GM18511 (cell line): ENCODE results near the gene NXN.
"Not testable (repeated sequence)": the region's sequence is repeated elsewhere in the genome, so short reads cannot be mapped to it uniquely, and the experiment has no call there.

ENCODE experiments used
- ATAC-seq: cut with Tn5 transposase; IDR thresholded peaks from one replicate; pipeline ENCODE4 v1.9.1; 2021; ENCODE audit warnings: mild to moderate bottlenecking, moderate library complexity; ENCODE audit not compliant: unreplicated experiment

NXN gene

GRCh38 chr17:867896-868489 lies 111.6 kb downstream of the NXN start:
- no peak for ATAC-seq

- not testable (repeated sequence) for ATAC-seq
Measured at GRCh38 chr17:867238-867637, 112.3 kb downstream of the NXN start.

DNA sequence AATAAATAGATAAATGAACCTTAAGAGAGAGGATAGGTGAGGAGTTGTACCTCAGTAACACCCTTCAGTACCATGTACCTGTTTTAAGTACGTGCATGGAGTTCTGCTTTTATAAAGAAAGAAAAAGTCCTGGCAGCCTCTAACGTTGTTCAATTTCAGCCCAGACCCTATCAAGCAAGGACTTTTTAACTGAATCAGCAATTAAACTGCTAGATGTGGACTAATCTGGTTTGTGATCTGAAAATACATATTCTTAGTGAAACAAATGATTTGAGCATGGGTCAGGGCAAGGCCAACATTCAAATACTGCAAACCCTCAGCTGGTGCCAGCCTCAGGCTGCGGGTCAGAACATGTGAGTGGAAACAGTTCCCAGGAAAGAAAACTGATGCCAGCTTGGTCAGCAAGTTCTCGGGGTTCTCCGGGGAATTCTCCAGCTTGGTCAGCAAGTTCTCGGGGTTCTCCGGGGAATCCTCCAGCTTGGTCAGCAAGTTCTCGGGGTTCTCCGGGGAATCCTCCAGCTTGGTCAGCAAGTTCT lies 112.9 kb downstream of the NXN start:
- ATAC-seq: no peak

DNA sequence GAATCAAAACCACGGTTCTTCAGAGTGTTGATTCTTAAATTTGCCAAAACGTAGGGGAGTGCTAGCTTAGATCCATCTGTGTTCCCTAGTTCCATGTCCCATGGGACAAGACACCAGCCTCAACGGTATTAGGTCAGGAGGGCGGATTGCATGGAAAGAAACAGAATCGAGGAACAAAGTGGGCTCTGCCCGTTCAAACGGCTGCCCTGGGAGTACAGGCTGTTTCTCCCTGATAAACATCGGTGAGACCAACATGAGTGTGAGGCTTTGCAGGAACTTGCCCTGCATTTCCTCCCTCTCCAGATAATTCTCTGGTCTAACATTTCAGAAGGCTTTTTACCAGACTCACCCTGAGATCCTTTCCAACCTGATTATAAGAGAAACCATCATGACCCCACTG lies 115.3 kb downstream of the NXN start:
- no peak for ATAC-seq

DNA sequence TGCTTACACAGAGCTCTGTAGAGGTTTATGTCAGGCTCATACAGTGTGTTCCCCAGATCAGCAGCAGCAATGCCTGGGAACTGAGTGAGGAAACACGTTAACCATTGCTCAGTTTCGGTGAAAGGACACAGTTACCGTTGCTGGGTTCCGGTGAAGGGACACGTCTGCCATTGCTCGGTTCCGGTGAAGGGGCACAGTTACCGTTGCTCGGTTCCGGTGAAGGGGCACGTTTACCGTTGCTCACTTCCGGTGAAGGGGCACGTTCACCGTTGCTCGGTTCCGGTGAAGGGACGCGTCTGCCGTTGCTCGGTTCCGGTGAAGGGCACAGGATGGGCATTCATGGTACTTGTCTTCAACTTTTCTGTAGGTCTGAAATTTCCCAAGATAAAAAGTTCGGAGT lies 115.7 kb downstream of the NXN start:
- ATAC-seq: no peak

DNA sequence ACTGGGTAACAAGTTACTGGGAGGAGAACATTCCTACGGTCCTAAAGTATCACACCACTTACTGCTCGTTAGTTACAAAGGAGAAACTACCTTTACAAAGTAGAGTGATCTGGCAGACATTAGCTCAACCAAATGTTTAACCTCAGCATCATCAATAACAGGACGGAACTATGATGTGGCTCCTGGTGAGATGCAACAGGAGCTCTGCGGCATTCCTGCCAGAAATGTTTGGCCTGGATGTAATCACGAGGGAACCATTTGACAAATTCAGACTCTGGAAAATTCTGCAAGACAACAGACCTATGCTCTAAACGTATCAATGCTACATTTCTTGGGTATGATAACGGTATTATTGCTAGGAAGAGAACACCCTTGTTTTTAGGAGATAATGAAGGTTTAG lies 117.0 kb downstream of the NXN start:
- no peak for ATAC-seq

- no peak for ATAC-seq
Measured at GRCh38 chr17:861364-861763, 118.2 kb downstream of the NXN start.

DNA sequence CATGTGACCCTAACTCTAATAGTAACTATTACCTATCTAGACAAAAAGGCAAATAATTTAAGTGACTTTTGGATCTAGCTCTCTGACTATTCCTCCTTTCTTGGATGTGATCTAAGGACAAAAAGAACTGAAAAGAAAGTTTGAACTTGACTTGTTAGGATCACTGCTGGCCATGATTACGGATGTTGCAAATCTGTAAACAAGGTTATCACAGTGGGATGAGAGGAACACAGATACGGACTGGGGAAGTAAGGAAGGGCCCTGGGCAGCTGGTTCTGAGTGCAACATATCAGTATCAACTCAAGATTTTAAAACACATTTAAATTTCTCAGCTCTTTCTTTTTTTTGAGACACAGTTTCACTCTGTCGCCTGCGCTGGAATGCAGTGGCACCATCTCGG lies 118.8 kb downstream of the NXN start:
- no peak for ATAC-seq

- no peak for ATAC-seq
Measured at GRCh38 chr17:859824-860195, 119.8 kb downstream of the NXN start.

GRCh38 chr17:859061-859823 lies 120.3 kb downstream of the NXN start:
- ATAC-seq: no peak

DNA sequence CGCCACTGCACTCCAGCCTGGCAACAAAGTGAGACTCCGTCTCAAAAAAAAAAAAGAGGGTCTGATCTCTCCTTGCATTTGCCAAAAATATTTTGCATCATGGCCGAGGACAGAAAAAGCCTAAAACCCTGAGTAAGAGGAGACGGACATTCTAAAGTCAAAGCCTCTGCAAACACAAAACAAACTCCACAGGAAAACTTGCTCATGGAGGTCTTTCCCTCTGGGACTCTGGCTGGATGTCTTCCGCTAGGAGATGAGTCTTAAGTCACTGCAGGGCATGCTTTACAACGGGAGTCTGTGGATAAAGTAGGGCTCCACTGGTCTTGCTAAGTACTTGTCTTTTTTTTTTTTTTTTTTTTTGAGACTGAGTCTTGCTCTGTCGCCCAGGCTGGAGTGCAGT lies 123.4 kb downstream of the NXN start:
- no peak for ATAC-seq

DNA sequence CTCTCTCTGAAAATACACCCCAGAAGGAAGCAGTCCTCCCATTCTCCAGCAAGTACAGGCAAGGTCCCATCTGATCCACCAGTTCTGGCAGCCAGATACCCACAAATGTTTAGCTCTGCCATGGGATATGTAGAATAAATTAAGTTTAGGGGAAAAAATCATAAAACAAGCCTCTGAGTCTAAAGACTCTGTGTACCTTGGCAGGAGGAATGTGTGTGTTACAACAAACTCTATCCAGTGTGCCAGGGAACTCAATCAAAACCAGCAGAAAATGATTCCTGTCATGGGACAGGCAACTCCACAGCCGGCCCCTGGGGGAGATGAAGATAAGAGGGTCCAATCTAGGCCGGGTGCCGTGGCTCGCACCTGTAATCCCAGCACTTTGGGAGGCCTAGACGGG lies 124.0 kb downstream of the NXN start:
- ATAC-seq: no peak

- ATAC-seq: not testable (repeated sequence)
Measured at GRCh38 chr17:852850-853249, 126.7 kb downstream of the NXN start.

DNA sequence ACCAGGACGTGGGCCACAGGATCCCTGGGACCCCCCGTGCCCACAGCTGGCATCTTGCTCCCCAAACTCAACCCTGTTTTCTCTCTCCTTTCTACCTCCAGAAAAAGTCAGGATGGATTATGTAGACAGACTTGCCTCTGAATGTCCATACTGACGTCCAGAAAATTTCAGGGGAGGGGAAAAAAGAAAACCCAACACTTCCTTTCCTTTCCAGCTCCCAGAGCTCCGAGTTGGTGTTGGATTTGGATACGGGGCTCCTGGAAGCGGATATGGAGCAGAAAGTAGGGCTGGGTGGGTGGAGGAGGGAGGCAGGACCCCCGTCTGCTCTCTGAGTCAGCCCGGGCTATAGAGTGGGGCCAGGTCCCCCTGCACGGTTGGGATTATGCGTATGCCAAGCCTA lies 127.2 kb downstream of the NXN start:
- no peak for ATAC-seq

- no peak for ATAC-seq
Measured at GRCh38 chr17:851924-852323, 127.7 kb downstream of the NXN start.

- no peak for ATAC-seq
Measured at GRCh38 chr17:850851-851763, 128.5 kb downstream of the NXN start.

DNA sequence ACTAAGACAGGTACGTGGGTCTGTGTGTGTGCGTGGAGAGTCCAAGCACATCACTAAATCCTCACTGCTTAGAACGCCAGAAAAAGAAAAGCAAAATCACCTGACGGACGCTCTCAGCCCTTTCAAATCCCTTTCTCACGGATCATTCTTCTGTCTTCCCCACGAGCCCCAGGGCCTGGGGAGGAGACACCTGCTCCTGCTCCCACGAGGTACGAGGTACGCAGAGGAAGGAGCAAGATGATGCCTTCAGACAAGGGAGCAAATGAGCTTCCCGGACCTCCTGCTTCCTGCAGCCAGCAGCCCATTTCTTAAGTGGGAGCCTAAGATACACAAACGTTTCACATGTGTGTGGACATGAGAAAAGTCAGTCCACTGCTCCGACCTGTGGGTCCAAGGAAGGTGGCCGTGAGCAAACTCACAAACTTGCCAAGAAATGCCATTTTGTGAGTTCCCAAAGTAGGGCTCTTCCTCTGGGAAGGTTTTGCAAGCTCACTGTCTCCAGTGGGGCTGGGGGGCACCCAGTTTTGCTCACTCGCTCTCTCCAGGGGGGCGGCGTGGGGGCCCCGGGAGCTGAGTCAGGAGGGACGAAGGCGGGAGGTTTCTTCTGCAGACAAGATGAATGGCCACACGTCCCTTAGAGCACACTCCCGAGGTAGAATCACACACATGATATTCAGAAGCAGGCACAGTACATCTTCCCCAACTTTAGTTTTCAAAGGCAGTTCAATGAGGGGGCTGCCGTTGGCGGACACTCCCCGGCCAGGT lies 129.3 kb downstream of the NXN start:
- ATAC-seq: no peak

DNA sequence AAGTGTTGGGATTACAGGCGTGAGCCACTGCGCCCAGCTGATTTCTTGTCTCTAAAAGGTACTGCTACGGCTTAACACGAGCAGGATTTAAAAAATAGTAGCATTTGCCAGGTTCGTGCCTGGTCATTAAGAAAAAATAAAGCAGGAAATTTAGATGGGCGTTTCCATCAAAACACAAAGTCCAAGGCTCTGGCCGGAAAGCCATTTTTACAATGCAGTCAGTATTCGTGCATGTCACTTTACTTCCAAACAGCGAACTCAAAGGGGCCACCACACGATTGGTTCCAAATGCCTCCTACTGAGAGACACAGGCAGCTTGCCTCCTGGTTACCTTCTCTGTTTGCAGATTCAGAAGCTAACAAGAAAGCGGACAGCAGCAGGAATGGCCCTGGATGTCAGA lies 131.2 kb downstream of the NXN start:
- no peak for ATAC-seq

DNA sequence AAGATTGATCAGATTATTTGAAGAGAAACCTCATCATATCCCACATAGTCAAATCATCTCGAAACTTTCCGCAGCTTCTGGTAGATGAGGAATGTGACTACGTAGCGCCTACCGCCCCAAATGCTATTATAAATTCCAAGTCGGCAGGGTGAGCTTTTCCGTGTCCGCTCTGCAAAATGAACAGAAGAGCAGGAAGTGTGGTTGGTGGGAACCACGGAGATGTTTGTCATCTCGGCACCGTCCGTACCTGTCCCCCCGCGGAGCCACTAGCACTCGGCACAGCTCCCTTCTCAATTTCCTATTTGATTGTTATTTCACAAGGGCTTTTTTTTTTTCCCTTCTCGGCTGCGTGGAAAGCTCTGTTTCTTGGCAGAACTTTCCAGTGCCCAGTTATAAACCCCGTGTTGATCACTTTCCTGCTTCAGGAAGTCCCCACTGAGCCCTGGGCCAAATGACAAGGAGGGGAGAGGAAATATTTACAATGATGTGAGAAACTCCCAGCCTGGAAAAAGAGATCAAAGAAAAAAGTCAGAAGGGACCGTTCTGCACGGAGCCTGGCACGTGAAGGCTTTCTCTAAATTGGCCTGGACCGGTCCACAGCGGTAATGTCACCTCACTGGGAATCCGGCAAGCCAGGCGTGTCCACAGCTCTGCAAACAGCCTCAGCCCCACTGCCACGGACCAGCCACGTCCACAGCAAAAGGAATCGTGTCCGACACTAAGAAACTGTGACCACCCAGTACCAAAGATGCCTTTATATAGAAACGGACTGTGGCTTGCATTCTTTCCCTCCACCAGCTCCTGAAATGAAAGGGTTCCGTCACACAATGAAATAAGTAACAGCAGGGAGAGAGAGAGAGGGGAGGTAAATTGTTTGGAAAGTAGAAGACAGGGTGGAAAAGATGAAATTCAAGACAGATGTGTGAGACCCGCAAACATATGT lies 132.4 kb downstream of the NXN start:
- ATAC-seq: no peak

DNA sequence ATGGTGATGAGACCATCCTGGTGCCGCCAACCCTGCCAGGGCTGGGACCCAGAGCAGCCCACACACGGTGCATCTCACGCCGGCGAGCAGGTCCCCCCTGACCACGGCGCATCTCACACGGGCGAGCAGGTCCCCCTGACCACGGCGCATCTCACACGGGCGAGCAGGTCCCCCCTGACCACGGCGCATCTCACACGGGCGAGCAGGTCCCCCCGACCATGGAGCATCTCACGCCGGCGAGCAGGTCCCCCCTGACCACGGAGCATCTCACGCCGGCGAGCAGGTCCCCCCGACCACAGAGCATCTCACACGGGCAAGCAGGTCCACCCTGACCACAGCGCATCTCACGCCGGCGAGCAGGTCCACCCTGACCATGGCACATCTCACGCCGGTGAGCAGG lies 138.3 kb downstream of the NXN start:
- no peak for ATAC-seq
